Naive thymus-derived CD8-positive, alpha-beta T cell (primary cell): ENCODE data around the gene ACP2. TPM values are rescaled to one million over a fixed set of nuclear protein-coding genes. Genes with fewer than 3 reads are reported as not detected.

Experiments used
- ATAC-seq, 2 donors: fragments of 150-1000 bp; cut with Tn5 transposase in 1 of 2; sonication (Bioruptor Pico), chemical (Tn5 transposase) in 1 of 2; 1 replicate in 1 of 2; 2 replicates in 1 of 2; pipeline ENCODE4 v1.10.0; 2021; ENCODE audit warnings: mild to moderate bottlenecking in 2 of 2, moderate library complexity in 2 of 2
- POLR2A ChIA-PET: fragments of 350-600 bp; sonication (Branson Sonifier 250); formaldehyde crosslinking; loops from one replicate; lab custom pipeline; 2021; ENCODE audit warnings: antibody characterized with exemption; lab: Charles Lee
- DNase-seq, 10 donors: peaks; one replicate each; pipeline versions ENCODE4 v3.0.0 to v3.0.0-alpha.2; 2020 to 2022
- H3K27ac Mint-ChIP-seq, 10 donors: one replicate each; pipeline ENCODE4 v1.8.0; 2020 to 2022; ENCODE audit warnings: mild to moderate bottlenecking in 10 of 10, mixed read lengths in 10 of 10, moderate library complexity in 4 of 10, inconsistent platforms in 1 of 10
- H3K27me3 Mint-ChIP-seq, 5 donors: one replicate each; pipeline ENCODE4 v1.8.0; 2021 to 2022; ENCODE audit warnings: mixed read lengths in 5 of 5
- H3K36me3 Mint-ChIP-seq, 3 donors: one replicate each; pipeline ENCODE4 v1.8.0; 2020 to 2022; ENCODE audit warnings: mixed read lengths in 3 of 3, mild to moderate bottlenecking in 2 of 3, inconsistent platforms in 1 of 3
- H3K4me1 Mint-ChIP-seq, 4 donors: one replicate each; pipeline ENCODE4 v1.8.0; 2021 to 2022; ENCODE audit warnings: mixed read lengths in 4 of 4
- H3K4me3 Mint-ChIP-seq, 10 donors: one replicate each; pipeline ENCODE4 v1.8.0; 2020 to 2022; ENCODE audit warnings: mild to moderate bottlenecking in 10 of 10, mixed read lengths in 10 of 10, moderate library complexity in 6 of 10, inconsistent platforms in 1 of 10
- H3K9me3 Mint-ChIP-seq, 9 donors: one replicate each; pipeline ENCODE4 v1.8.0; 2020 to 2022; ENCODE audit warnings: mixed read lengths in 9 of 9, mild to moderate bottlenecking in 3 of 9, inconsistent platforms in 1 of 9, moderate library complexity in 1 of 9
- polyA plus RNA-seq, 3 donors: library from polyadenylated mRNA; unstranded; fragments of 300-500 nt; fragmentation: Illumina TruSeq; gene quantifications; one replicate each; pipeline ENCODE4 v1.2.3, GENCODE V29; 2021
- total RNA-seq, 8 experiments: library from RNA in 2 of 8; stranded (reverse) in 2 of 8; gene quantifications; one replicate each; pipeline ENCODE4 v1.2.3 and lab custom pipeline; 2021 to 2026

Gene ACP2
- total RNA-seq (10 to 100 TPM; 25.8 to 27.8 TPM), polyA plus RNA-seq (1 to 10 TPM; 4.4 to 10.0 (median 8.0) TPM), total RNA-seq (lab: John Stamatoyannopoulos, UW) (11.8 to 30.9 (median 20.3) reads per million in 6 experiments)

GRCh38 chr11:47248664-47249377 is at the start of gene ACP2:
ACP2 (minus strand) TSS chr11:47248814; CDS start chr11:47248789, 25 bp downstream.
- Mint-ChIP-seq H3K36me3 (peaks cover 0 to 22% (median 0%) of the 10 kb centered on the region in 3 donors), H3K27ac (peak within 1 kb of the TSS; percentile 93 to 100 (median 99)), H3K27me3 (no peaks in the 10 kb centered on the region), H3K9me3 (no peaks in the 10 kb centered on the region), H3K4me3 (peak within 1 kb of the TSS; percentile 98 to 100 (median 99)), H3K4me1 (peaks cover 5 to 28% (median 24%) of the 10 kb centered on the region in 4 donors)
- peak; percentile 97 for ATAC-seq
- DNase-seq = peak; percentile 74 to 95 (median 84)
- POLR2A ChIA-PET = interaction anchor here (0.5 to 4.8 kb wide), 21 partner anchors 9 to 548 kb away, joined by 3 to 64 read pairs (median 5); partner anchors contain the start of genes ARFGAP2, ARHGAP1, DDB2 and MADD

GRCh38 chr11:47296045-47296444 is 47.4 kb upstream of the ACP2 start:
- Mint-ChIP-seq H3K4me1 (peaks cover 0 to 1% (median 0%) of the 10 kb centered on the region in 4 donors), H3K27ac (peak overlapping the region in 5 of 10 donors; percentile 1 to 78 (median 30)), H3K9me3 (no peaks in the 10 kb centered on the region), H3K27me3 (no peaks in the 10 kb centered on the region), H3K36me3 (peaks cover 18 to 94% (median 39%) of the 10 kb centered on the region in 3 donors), H3K4me3 (no peak overlapping the region)
- ATAC-seq (no peak), DNase-seq (no peak)
- POLR2A ChIA-PET = interaction anchor here (1.5 kb wide), 1 partner anchor 10 kb away, joined by 6 read pairs; no protein-coding TSS in a partner anchor

- Mint-ChIP-seq H3K27me3 (no peaks in the 10 kb centered on the region), H3K36me3 (peaks cover 16 to 94% (median 41%) of the 10 kb centered on the region in 3 donors), H3K4me3 (no peak overlapping the region), H3K4me1 (peaks cover 0 to 1% (median 0%) of the 10 kb centered on the region in 4 donors), H3K27ac (peak overlapping the region in 5 of 10 donors; percentile 21 to 79 (median 33)), H3K9me3 (no peaks in the 10 kb centered on the region)
- ATAC-seq (no peak), DNase-seq (no peak)
- POLR2A ChIA-PET = interaction anchor here (0.6 to 1.5 kb wide), 3 partner anchors 11 to 81 kb away, joined by 3 to 6 read pairs (median 5); partner anchors contain the start of gene DDB2
These were observed 46.8 kb upstream of the ACP2 start for GRCh38 chr11:47295385-47295784.

- Mint-ChIP-seq H3K36me3 (peaks cover 7 to 94% (median 25%) of the 10 kb centered on the region in 3 donors), H3K9me3 (no peaks in the 10 kb centered on the region), H3K27me3 (no peaks in the 10 kb centered on the region), H3K4me1 (peaks cover 0 to 5% (median under 1%) of the 10 kb centered on the region in 4 donors), H3K4me3 (no peak overlapping the region), H3K27ac (peak overlapping the region in 3 of 10 donors; percentile 37 to 60 (median 41))
- DNase-seq (no peak), ATAC-seq (no peak)
- POLR2A ChIA-PET = no interaction called here
These were observed 41.2 kb upstream of the ACP2 start for GRCh38 chr11:47289856-47290255.

- Mint-ChIP-seq H3K36me3 (peaks cover 12 to 99% (median 30%) of the 10 kb centered on the region in 3 donors), H3K9me3 (no peaks in the 10 kb centered on the region), H3K27me3 (no peaks in the 10 kb centered on the region), H3K4me1 (peaks cover 0 to 8% (median under 1%) of the 10 kb centered on the region in 4 donors), H3K27ac (no peak overlapping the region), H3K4me3 (no peak overlapping the region)
- DNase-seq (no peak), ATAC-seq (no peak)
- POLR2A ChIA-PET = interaction anchor here (0.7 kb wide), 1 partner anchor 40 kb away, joined by 6 read pairs; no protein-coding TSS in a partner anchor
These were observed 39.5 kb upstream of the ACP2 start for GRCh38 chr11:47288066-47288465.

GRCh38 chr11:47285969-47286770 is 37.6 kb upstream of the ACP2 start:
- ATAC-seq = no peak
- Mint-ChIP-seq H3K4me1 (peaks cover 0 to 8% (median under 1%) of the 10 kb centered on the region in 4 donors), H3K4me3 (no peak overlapping the region), H3K27me3 (no peaks in the 10 kb centered on the region), H3K36me3 (peaks cover 17 to 97% (median 30%) of the 10 kb centered on the region in 3 donors), H3K9me3 (no peaks in the 10 kb centered on the region), H3K27ac (peak overlapping the region in 2 of 10 donors; percentile 17 to 23)
- POLR2A ChIA-PET = interaction anchor here (0.6 to 1.4 kb wide), 2 partner anchors 13 to 14 kb away, joined by 3 to 5 read pairs; no protein-coding TSS in a partner anchor
- no peak for DNase-seq

GRCh38 chr11:47284151-47284550 is 35.5 kb upstream of the ACP2 start:
- Mint-ChIP-seq H3K4me3 (no peak overlapping the region), H3K36me3 (peaks cover 14 to 97% (median 28%) of the 10 kb centered on the region in 3 donors), H3K27ac (peak overlapping the region in 3 of 10 donors; percentile 34 to 61 (median 53)), H3K27me3 (no peaks in the 10 kb centered on the region), H3K9me3 (no peaks in the 10 kb centered on the region), H3K4me1 (peaks cover 0 to 9% (median under 1%) of the 10 kb centered on the region in 4 donors)
- POLR2A ChIA-PET = no interaction called here
- ATAC-seq (no peak), DNase-seq (no peak)

- Mint-ChIP-seq H3K9me3 (no peaks in the 10 kb centered on the region), H3K4me1 (peaks cover 0 to 9% (median under 1%) of the 10 kb centered on the region in 4 donors), H3K4me3 (no peak overlapping the region), H3K36me3 (peaks cover 14 to 96% (median 28%) of the 10 kb centered on the region in 3 donors), H3K27me3 (no peaks in the 10 kb centered on the region), H3K27ac (peak overlapping the region in 1 of 10 donors; percentile 9)
- DNase-seq (no peak), ATAC-seq (no peak)
- POLR2A ChIA-PET = interaction anchor here (1.7 kb wide), 1 partner anchor 34 kb away, joined by 4 read pairs; the partner anchor contains the start of gene ACP2
These were observed 33.8 kb upstream of the ACP2 start for GRCh38 chr11:47282462-47282861.

GRCh38 chr11:47280860-47281259 is 32.2 kb upstream of the ACP2 start:
- ATAC-seq = no peak
- DNase-seq = no peak
- H3K4me1 Mint-ChIP-seq = peaks cover 0 to 11% (median 6%) of the 10 kb centered on the region in 4 donors
- no peak overlapping the region for H3K4me3 Mint-ChIP-seq
- peaks cover 14 to 96% (median 28%) of the 10 kb centered on the region in 3 donors for H3K36me3 Mint-ChIP-seq
- POLR2A ChIA-PET = interaction anchor here (1.5 to 1.7 kb wide), 2 partner anchors 20 to 32 kb away, joined by 4 read pairs; partner anchors contain the start of gene ACP2
- H3K27me3 Mint-ChIP-seq = no peaks in the 10 kb centered on the region
- no peaks in the 10 kb centered on the region for H3K9me3 Mint-ChIP-seq
- peak overlapping the region in 1 of 10 donors; percentile 63 for H3K27ac Mint-ChIP-seq

- POLR2A ChIA-PET = interaction anchor here (1.5 kb wide), 1 partner anchor 21 kb away, joined by 4 read pairs; no protein-coding TSS in a partner anchor
- Mint-ChIP-seq H3K36me3 (peaks cover 9 to 96% (median 28%) of the 10 kb centered on the region in 3 donors), H3K4me1 (peaks cover 0 to 9% (median 6%) of the 10 kb centered on the region in 4 donors), H3K27ac (peak overlapping the region in 2 of 10 donors; percentile 9 to 49), H3K27me3 (no peaks in the 10 kb centered on the region), H3K4me3 (no peak overlapping the region), H3K9me3 (no peaks in the 10 kb centered on the region)
- ATAC-seq (no peak), DNase-seq (no peak)
These were observed 31.5 kb upstream of the ACP2 start for GRCh38 chr11:47280099-47280498.

GRCh38 chr11:47278769-47279168 is 30.2 kb upstream of the ACP2 start:
- H3K27me3 Mint-ChIP-seq = no peaks in the 10 kb centered on the region
- peaks cover 5 to 18% (median 10%) of the 10 kb centered on the region in 4 donors for H3K4me1 Mint-ChIP-seq
- ATAC-seq = no peak
- no peak for DNase-seq
- H3K36me3 Mint-ChIP-seq = peaks cover 4 to 96% (median 29%) of the 10 kb centered on the region in 3 donors
- POLR2A ChIA-PET = no interaction called here
- H3K27ac Mint-ChIP-seq = no peak overlapping the region
- no peak overlapping the region for H3K4me3 Mint-ChIP-seq
- no peaks in the 10 kb centered on the region for H3K9me3 Mint-ChIP-seq

GRCh38 chr11:47278058-47278457 is 29.4 kb upstream of the ACP2 start:
- H3K27me3 Mint-ChIP-seq = no peaks in the 10 kb centered on the region
- no peaks in the 10 kb centered on the region for H3K9me3 Mint-ChIP-seq
- no peak overlapping the region for H3K27ac Mint-ChIP-seq
- no peak overlapping the region for H3K4me3 Mint-ChIP-seq
- H3K36me3 Mint-ChIP-seq = peaks cover 4 to 93% (median 28%) of the 10 kb centered on the region in 3 donors
- peaks cover 7 to 22% (median 14%) of the 10 kb centered on the region in 4 donors for H3K4me1 Mint-ChIP-seq
- POLR2A ChIA-PET = no interaction called here
- DNase-seq = no peak
- no peak for ATAC-seq
